Measurements from ENCODE around the gene STMN1. TPM values are rescaled to one million over a fixed set of nuclear protein-coding genes. Genes with fewer than 3 reads are reported as not detected.

The STMN1 gene
- total RNA-seq, 1 experiment from 2014 or later, result 242 TPM

DNA sequence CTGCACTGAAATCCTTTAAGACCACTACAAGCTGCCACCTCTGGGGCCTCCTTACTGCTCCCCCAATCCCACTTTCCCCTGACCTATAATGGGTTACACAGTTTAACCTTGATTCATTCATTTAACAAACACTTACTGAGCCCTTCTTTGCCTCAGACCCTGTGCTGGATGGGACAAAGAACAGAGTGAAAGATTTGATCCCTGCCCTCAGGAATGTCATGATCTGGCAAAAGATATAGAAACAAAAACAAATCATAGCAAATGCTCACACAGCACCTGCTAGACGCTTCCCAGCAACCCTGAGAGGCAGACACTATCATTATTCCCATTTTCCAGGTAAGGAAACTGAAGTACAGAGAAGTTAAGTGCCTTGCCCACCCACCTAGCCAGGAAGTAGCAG is 39.9 kb downstream of the STMN1 start:
- Mint-ChIP-seq H3K4me3 (ENCODE audit: low read depth, unreplicated experiment) (no peak overlapping the region), H3K9me3 (ENCODE audit: low read depth, unreplicated experiment) (no peaks in the 10 kb centered on the region), H3K27me3 (ENCODE audit: unreplicated experiment) (no peaks in the 10 kb centered on the region), H3K4me1 (ENCODE audit: low read depth, unreplicated experiment) (peaks cover 16% of the 10 kb centered on the region), H3K27ac (ENCODE audit: unreplicated experiment) (no peak overlapping the region), H3K36me3 (ENCODE audit: insufficient read depth, unreplicated experiment) (peaks cover 30% of the 10 kb centered on the region)
- intact Hi-C loops (cut with micrococcal nuclease; ENCODE audit: unreplicated experiment), result no loop called here
- CTCF ChIA-PET, result no interaction called here
- TF ChIP-seq, protein P1, sequence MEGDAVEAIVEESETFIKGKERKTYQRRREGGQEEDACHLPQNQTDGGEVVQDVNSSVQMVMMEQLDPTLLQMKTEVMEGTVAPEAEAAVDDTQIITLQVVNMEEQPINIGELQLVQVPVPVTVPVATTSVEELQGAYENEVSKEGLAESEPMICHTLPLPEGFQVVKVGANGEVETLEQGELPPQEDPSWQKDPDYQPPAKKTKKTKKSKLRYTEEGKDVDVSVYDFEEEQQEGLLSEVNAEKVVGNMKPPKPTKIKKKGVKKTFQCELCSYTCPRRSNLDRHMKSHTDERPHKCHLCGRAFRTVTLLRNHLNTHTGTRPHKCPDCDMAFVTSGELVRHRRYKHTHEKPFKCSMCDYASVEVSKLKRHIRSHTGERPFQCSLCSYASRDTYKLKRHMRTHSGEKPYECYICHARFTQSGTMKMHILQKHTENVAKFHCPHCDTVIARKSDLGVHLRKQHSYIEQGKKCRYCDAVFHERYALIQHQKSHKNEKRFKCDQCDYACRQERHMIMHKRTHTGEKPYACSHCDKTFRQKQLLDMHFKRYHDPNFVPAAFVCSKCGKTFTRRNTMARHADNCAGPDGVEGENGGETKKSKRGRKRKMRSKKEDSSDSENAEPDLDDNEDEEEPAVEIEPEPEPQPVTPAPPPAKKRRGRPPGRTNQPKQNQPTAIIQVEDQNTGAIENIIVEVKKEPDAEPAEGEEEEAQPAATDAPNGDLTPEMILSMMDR (IDR thresholded peaks at IDR 0.05; ENCODE audit: unreplicated experiment), result no peak
- no TSS peak for BruUV-seq (replicated peaks)
- DNase-seq, result no peak

DNA sequence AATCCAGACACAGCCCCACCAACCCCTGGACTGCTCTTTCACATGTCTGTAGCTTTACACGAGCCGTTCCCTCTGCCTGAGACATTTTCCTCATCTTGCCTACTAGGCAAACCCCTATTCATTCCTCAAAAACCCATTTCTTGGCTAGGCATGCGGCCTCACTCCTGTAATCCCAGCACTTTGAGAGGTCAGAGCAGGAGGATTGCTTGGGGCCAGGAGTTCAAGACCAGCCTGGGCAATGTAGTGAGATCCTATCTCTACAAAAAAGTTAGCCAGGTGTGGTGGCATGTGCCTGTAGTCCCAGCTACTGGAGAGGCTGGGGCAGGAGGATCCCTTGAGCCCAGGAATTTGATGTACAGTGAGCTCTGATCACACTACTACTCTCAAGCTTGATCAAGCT is 41.8 kb downstream of the STMN1 start:
- no peak overlapping the region for H3K27ac Mint-ChIP-seq (ENCODE audit: unreplicated experiment)
- BruUV-seq (replicated peaks), result no TSS peak
- TF ChIP-seq, protein P1 (IDR thresholded peaks at IDR 0.05; ENCODE audit: unreplicated experiment), result no peak

DNA sequence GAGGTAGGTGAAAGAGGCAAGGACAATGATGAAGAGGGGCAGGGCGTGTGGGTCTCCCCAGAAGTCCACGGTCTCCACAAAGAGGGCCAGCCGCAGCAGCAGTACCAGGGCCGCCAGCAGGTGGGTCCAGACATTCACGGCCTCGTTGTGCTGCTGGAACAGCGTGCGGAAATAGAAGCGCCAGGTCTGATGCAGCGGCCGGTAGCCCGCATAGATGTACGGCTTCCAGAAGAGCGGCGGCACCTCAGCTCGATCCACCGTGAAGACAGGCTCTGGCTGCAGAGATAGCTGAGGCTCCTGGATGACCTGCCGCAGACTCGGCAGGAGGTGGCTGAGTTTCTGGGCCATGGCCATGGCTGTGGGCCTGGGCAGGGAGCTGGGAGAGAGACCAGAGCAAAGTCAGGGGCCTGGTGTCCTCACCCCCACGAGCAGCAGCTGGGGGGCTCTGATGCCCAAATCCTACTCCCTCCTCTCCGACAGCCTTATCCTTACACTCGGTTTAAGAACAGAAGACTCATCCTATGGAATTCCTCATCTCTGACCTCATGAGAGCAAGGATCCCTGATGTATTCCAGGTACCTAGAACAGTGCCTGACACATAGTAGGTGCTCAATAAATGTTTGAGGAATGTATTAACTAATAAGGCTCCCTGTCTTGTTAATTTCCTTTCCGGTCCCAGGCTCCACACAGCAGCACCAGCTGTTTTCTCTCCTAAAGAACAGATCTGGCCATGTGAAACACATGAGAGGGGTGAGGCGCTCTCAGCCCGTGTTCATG is 42.5 kb downstream of the STMN1 start:
- Mint-ChIP-seq H3K36me3 (ENCODE audit: insufficient read depth, unreplicated experiment) (peaks cover 34% of the 10 kb centered on the region), H3K9me3 (ENCODE audit: low read depth, unreplicated experiment) (no peaks in the 10 kb centered on the region), H3K27ac (ENCODE audit: unreplicated experiment) (no peak overlapping the region), H3K4me3 (ENCODE audit: low read depth, unreplicated experiment) (no peak overlapping the region), H3K27me3 (ENCODE audit: unreplicated experiment) (no peaks in the 10 kb centered on the region), H3K4me1 (ENCODE audit: low read depth, unreplicated experiment) (peaks cover 21% of the 10 kb centered on the region)
- DNase-seq, result no peak
- intact Hi-C loops (cut with micrococcal nuclease; ENCODE audit: unreplicated experiment), result no loop called here
- CTCF ChIA-PET, result no interaction called here
- no TSS peak for BruUV-seq (replicated peaks)
- TF ChIP-seq, protein P1 (IDR thresholded peaks at IDR 0.05; ENCODE audit: unreplicated experiment), result no peak

More for the DNA sequence above, 41.8 kb downstream of the STMN1 start:
- Mint-ChIP-seq H3K9me3 (ENCODE audit: low read depth, unreplicated experiment) (no peaks in the 10 kb centered on the region), H3K27me3 (ENCODE audit: unreplicated experiment) (no peaks in the 10 kb centered on the region), H3K4me3 (ENCODE audit: low read depth, unreplicated experiment) (no peak overlapping the region), H3K36me3 (ENCODE audit: insufficient read depth, unreplicated experiment) (peaks cover 30% of the 10 kb centered on the region), H3K4me1 (ENCODE audit: low read depth, unreplicated experiment) (peaks cover 21% of the 10 kb centered on the region)
- intact Hi-C loops (cut with micrococcal nuclease; ENCODE audit: unreplicated experiment), result no loop called here
- CTCF ChIA-PET, result interaction anchor here (0.6 to 1.1 kb wide), 2 partner anchors 11 to 1121 kb away, joined by 3 read pairs; partner anchors contain the start of gene PAQR7
- no peak for DNase-seq

DNA sequence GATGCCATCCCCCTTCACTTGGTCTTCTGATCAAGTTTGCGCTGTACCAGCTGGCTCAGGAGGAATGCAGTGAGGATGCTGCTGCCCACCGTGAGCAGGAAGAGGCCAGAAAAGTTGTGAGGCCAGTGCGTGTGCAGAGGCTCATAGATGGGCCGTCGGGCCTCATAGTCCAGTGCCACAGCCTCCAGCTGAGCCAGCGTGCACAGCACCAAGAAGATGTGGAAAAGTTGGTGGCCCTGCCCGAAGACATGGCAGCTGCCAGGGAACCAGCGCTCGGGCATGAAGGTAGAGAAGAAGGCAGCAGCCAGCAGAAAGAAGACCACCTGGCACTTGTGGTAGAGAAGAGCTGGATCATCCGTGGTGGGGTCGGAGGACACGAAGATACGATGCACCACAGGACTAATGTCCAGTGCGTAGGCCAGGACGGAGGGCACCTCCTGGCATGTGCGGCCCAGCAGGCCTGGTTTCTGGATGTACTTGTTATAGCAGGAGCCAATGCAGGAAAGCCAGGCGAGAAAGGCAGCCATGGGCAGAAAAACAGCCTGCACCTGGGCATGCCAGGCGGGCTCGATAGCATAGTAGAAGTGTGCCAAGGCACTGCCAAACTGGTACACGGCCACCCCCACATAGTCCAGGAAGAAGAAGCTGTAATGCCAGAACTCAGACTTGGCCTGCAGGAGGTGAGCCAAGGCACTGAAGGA is 43.3 kb downstream of the STMN1 start:
- intact Hi-C loops (cut with micrococcal nuclease; ENCODE audit: unreplicated experiment), result no loop called here
- H3K27me3 Mint-ChIP-seq (ENCODE audit: unreplicated experiment), result no peaks in the 10 kb centered on the region
- DNase-seq, result no peak
- H3K4me1 Mint-ChIP-seq (ENCODE audit: low read depth, unreplicated experiment), result peaks cover 19% of the 10 kb centered on the region
- H3K4me3 Mint-ChIP-seq (ENCODE audit: low read depth, unreplicated experiment), result no peak overlapping the region
- no peak overlapping the region for H3K27ac Mint-ChIP-seq (ENCODE audit: unreplicated experiment)
- CTCF ChIA-PET, result no interaction called here
- TF ChIP-seq, protein P1 (IDR thresholded peaks at IDR 0.05; ENCODE audit: unreplicated experiment), result no peak
- peaks cover 37% of the 10 kb centered on the region for H3K36me3 Mint-ChIP-seq (ENCODE audit: insufficient read depth, unreplicated experiment)
- no peaks in the 10 kb centered on the region for H3K9me3 Mint-ChIP-seq (ENCODE audit: low read depth, unreplicated experiment)
- no TSS peak for BruUV-seq (replicated peaks)

All from Calu3 (cell line).